ENCODE data around the gene COX11. TPM values are rescaled to one million over a fixed set of nuclear protein-coding genes. Genes with fewer than 3 reads are reported as not detected.

COX11 gene
- total and polyA plus RNA-seq, 2 of the 8 experiments (the other 6 are each of a cell fraction or from before 2014, with no cell fraction given): 43.0 to 54.1 TPM

GRCh38 chr17:54951286-54951685 lies 17.2 kb downstream of the COX11 start:
- Histone ChIP-seq H3K79me1 (ENCODE audit: low read depth, low read length) (no peaks in the 10 kb centered on the region; the same call in 1 of the 2 replicates), H3K23me2 (ENCODE audit: low read depth, low read length) (no peaks in the 10 kb centered on the region), H4K8ac (ENCODE audit: extremely low read depth, insufficient read depth, low read length) (no peak overlapping the region), H4K20me1 (replicated peaks in 1 of 2; ENCODE audit: control insufficient read depth in 1 of 2, insufficient read depth in 2 of 2, low read length in 2 of 2) (peaks cover 1 to 5% of the 10 kb centered on the region in 2 experiments), H2BK15ac (ENCODE audit: low read length) (no peak overlapping the region), H2AK5ac (ENCODE audit: low read depth, low read length) (no peak overlapping the region), H2AFZ (ENCODE audit: low read length) (no peak overlapping the region), H3K36me3 (ENCODE audit: control insufficient read depth in 2 of 4, insufficient read depth in 4 of 4, low read length in 3 of 4) (peaks cover 18 to 66% (median 51%) of the 10 kb centered on the region in 4 experiments), H3K79me2 (ENCODE audit: control insufficient read depth in 1 of 2, insufficient read depth in 2 of 2, low read length in 2 of 2) (no peaks in the 10 kb centered on the region), H3K4ac (replicated peaks; ENCODE audit: insufficient read length, low read depth, low read length) (no peak overlapping the region), H4K5ac (ENCODE audit: insufficient read length, low read depth, low read length) (no peak overlapping the region), H2BK20ac (ENCODE audit: low read length) (no peak overlapping the region), H3K27me3 (replicated peaks in 1 of 4; ENCODE audit: control insufficient read depth in 3 of 4, extremely low read depth in 1 of 4, insufficient read depth in 3 of 4, low read length in 3 of 4) (peaks cover 0 to 1% (median 0%) of the 10 kb centered on the region in 4 experiments; a peak in 1 of 7 replicates), H3K9ac (replicated peaks in 1 of 4; ENCODE audit: extremely low read depth in 1 of 4, low read depth in 3 of 4, low read length in 3 of 4) (no peak overlapping the region), H2BK120ac (replicated peaks; ENCODE audit: low read depth, low read length) (no peak overlapping the region), H2BK12ac (ENCODE audit: low read depth, low read length) (no peak overlapping the region), H3K14ac (ENCODE audit: insufficient read length) (no peak overlapping the region), H3K4me3 (ENCODE audit: extremely low read depth in 1 of 4, insufficient read depth in 2 of 4, low read depth in 3 of 4, low read length in 4 of 4) (no peak overlapping the region), H3K23ac (ENCODE audit: insufficient read length) (no peak overlapping the region), H3K56ac (replicated peaks; ENCODE audit: insufficient read length, low read depth, low read length) (no peak overlapping the region), H3K4me2 (ENCODE audit: insufficient read depth in 1 of 2, low read depth in 2 of 2, low read length in 2 of 2) (no peak overlapping the region), H3K18ac (ENCODE audit: extremely low read depth, low read length) (no peak overlapping the region), H2BK5ac (ENCODE audit: low read depth, low read length) (no peak overlapping the region), H3K27ac (ENCODE audit: low read depth, low read length) (no peak overlapping the region), H4K91ac (replicated peaks; ENCODE audit: insufficient read length, low read length) (no peak overlapping the region), H3K9me3 (ENCODE audit: insufficient read depth in 2 of 2, low read depth in 1 of 2, low read length in 1 of 2) (no peaks in the 10 kb centered on the region), H3K4me1 (replicated peaks in 1 of 4; ENCODE audit: control insufficient read depth in 3 of 4, insufficient read depth in 4 of 4, low read length in 3 of 4) (no peaks in the 10 kb centered on the region)
- ChIA-PET POLR2A (ENCODE audit: partially characterized antibody) (no interaction called here), CTCF (ENCODE audit: partially characterized antibody) (no interaction called here)
- TF ChIP-seq KDM4A (IDR thresholded peaks at IDR 0.05; ENCODE audit: low read depth, low read length, severe bottlenecking) (no peak), TCF12 (IDR thresholded peaks at IDR 0.05; ENCODE audit: low read depth, low read length) (no peak), SIRT6 (IDR thresholded peaks at IDR 0.05; ENCODE audit: low read length) (no peak), KDM5A (IDR thresholded peaks at IDR 0.05; ENCODE audit: low read length) (no peak), EZH2 (IDR thresholded peaks at IDR 0.05; ENCODE audit: low read depth, low read length, severe bottlenecking) (no peak), NRF1 (IDR thresholded peaks at IDR 0.05; ENCODE audit: low read depth, low read length) (no peak), SUZ12 (IDR thresholded peaks at IDR 0.05; ENCODE audit: low read length) (no peak), YY1 (IDR thresholded peaks at IDR 0.05; ENCODE audit: low read depth, low read length) (no peak), ASH2L (IDR thresholded peaks at IDR 0.05; ENCODE audit: low read length) (no peak), TAF1 (IDR thresholded peaks at IDR 0.05; ENCODE audit: low read depth, low read length) (no peak)
- DNase-seq (ENCODE audit: low read depth in 1 of 2, low spot score in 2 of 2): no peak
- no peak for FAIRE-seq
- WGBS, 2 experiments (ENCODE audit: extremely low coverage in 1 of 2, insufficient coverage in 1 of 2, insufficient read length in 1 of 2, insufficient replicate concordance in 2 of 2, low coverage in 1 of 2, low lambda C conversion rate in 2 of 2, missing lambda C conversion rate in 1 of 2): 78% methylated on average over 4 of the region's 4 CpGs; no CpG with 5 or more reads in 1 of the 2 experiments

All from H1 (cell line).